HG02763 (cell line): ENCODE measurements around the gene KCNT2.

ENCODE experiments used
- ATAC-seq: cut with Tn5 transposase; IDR thresholded peaks from one replicate; pipeline ENCODE4 v1.9.1; 2021; ENCODE audit warnings: mild to moderate bottlenecking, moderate library complexity; ENCODE audit not compliant: unreplicated experiment

Gene KCNT2

GRCh38 chr1:196209983-196210382, 398.3 kb downstream of the KCNT2 start:
- ATAC-seq: no peak

GRCh38 chr1:196209265-196209664, 399.0 kb downstream of the KCNT2 start:
- no peak for ATAC-seq

- ATAC-seq: no peak
Measured at GRCh38 chr1:196207612-196208217, 400.5 kb downstream of the KCNT2 start.

- no peak for ATAC-seq
Measured at GRCh38 chr1:196205882-196206281, 402.4 kb downstream of the KCNT2 start.

GRCh38 chr1:196196486-196196885, 411.8 kb downstream of the KCNT2 start:
- ATAC-seq: no peak

- ATAC-seq: no peak
Measured at GRCh38 chr1:196193896-196194559, 414.2 kb downstream of the KCNT2 start.

- ATAC-seq: no peak
Measured at GRCh38 chr1:196183941-196184340, 424.3 kb downstream of the KCNT2 start.

GRCh38 chr1:196181594-196181878, 426.7 kb downstream of the KCNT2 start:
- no peak for ATAC-seq

GRCh38 chr1:196180847-196181593, 427.2 kb downstream of the KCNT2 start:
- no peak for ATAC-seq

GRCh38 chr1:196178083-196178635, 430.1 kb downstream of the KCNT2 start:
- no peak for ATAC-seq
